B cell (primary cell): ENCODE data around the gene SLC44A3. TPM values are rescaled to one million over a fixed set of nuclear protein-coding genes. Genes with fewer than 3 reads are reported as not detected.

Experiments
- ATAC-seq: fragments of 200-7000 bp; cut with Tn5 transposase; one replicate; pipeline ENCODE4 v1.10.0; 2021; ENCODE audit warnings: low read depth, mild to moderate bottlenecking, moderate number of reproducible peaks, moderate library complexity
- CTCF ChIA-PET: fragments of 350-600 bp; sonication (Branson Sonifier 250); formaldehyde crosslinking; loops from one replicate; lab custom pipeline; 2021; ENCODE audit warnings: antibody characterized with exemption, inconsistent platforms; lab: Charles Lee
- POLR2A ChIA-PET: fragments of 350-600 bp; sonication (Branson Sonifier 250); formaldehyde crosslinking; loops from one replicate; lab custom pipeline; 2021; ENCODE audit warnings: antibody characterized with exemption; lab: Charles Lee
- DNase-seq: peaks from one replicate; pipeline ENCODE4 v3.0.0; 2013
- H2AFZ ChIP-seq: 2 replicates; pipeline ENCODE4 v1.6.1; 2012; ENCODE audit warnings: mild to moderate bottlenecking, low read depth, low read length; ENCODE audit not compliant: insufficient read depth, poor library complexity, severe bottlenecking
- H3K27ac ChIP-seq, 2 donors: 1 replicate in 1 of 2; 2 replicates in 1 of 2; pipeline ENCODE4 v1.5.1; 2012 to 2013; ENCODE audit warnings: low read length in 2 of 2, mild to moderate bottlenecking in 2 of 2, moderate library complexity in 1 of 2
- H3K27me3 ChIP-seq, 4 experiments: fragments of 200-600 bp in 1 of 4; sonication (generic) in 1 of 4; replicated peaks in 1 of 4; 1 replicate in 2 of 4; 2 replicates in 2 of 4; pipeline versions ENCODE4 v1.6.1 to v1.7.0; 2013 to 2016; ENCODE audit warnings: low read length in 3 of 4, mild to moderate bottlenecking in 2 of 4, mixed read lengths in 1 of 4, moderate library complexity in 1 of 4; ENCODE audit not compliant: insufficient read depth in 4 of 4, control insufficient read depth in 3 of 4; ENCODE audit errors: control extremely low read depth in 1 of 4
- H3K36me3 ChIP-seq, 2 experiments: replicated peaks in 1 of 2; 1 replicate in 1 of 2; 2 replicates in 1 of 2; pipeline versions ENCODE4 v1.6.1 to v1.7.1; 2013; ENCODE audit warnings: low read length in 1 of 2; ENCODE audit not compliant: insufficient read depth in 2 of 2, control insufficient read depth in 1 of 2; ENCODE audit errors: control extremely low read depth in 1 of 2, extremely low read depth in 1 of 2
- H3K4me1 ChIP-seq, 2 donors: fragments of 200-600 bp in 1 of 2; sonication (generic) in 1 of 2; 1 replicate in 1 of 2; 2 replicates in 1 of 2; pipeline versions ENCODE4 v1.5.1 to v1.6.1; 2013 to 2017; ENCODE audit warnings: low read length in 2 of 2; ENCODE audit not compliant: control insufficient read depth in 2 of 2, insufficient read depth in 2 of 2
- H3K4me2 ChIP-seq: replicated peaks from 2 replicates; pipeline ENCODE3; 2012; ENCODE audit warnings: mild to moderate bottlenecking, low read depth, low read length; ENCODE audit not compliant: poor library complexity, severe bottlenecking
- H3K4me3 ChIP-seq, 5 experiments: fragments of 200-600 bp in 1 of 5; sonication (generic) in 1 of 5; 1 replicate in 3 of 5; 2 replicates in 2 of 5; pipeline versions ENCODE4 v1.5.1 to v1.7.0; 2011 to 2016; ENCODE audit warnings: low read length in 4 of 5, mild to moderate bottlenecking in 4 of 5, low read depth in 2 of 5, control low read depth in 1 of 5, moderate library complexity in 1 of 5; ENCODE audit not compliant: insufficient read depth in 1 of 5; ENCODE audit errors: control extremely low read depth in 1 of 5, extremely low read depth in 1 of 5
- H3K79me2 ChIP-seq: fragments of 200-600 bp; sonication (generic); one replicate; pipeline ENCODE4 v1.6.0; 2016; ENCODE audit warnings: low read length; ENCODE audit not compliant: control insufficient read depth, insufficient read depth
- H3K9ac ChIP-seq: fragments of 200-600 bp; sonication (generic); 2 replicates; pipeline ENCODE4 v1.6.1; 2017; ENCODE audit warnings: mild to moderate bottlenecking, low read length, moderate library complexity
- H3K9me3 ChIP-seq, 3 donors: one replicate each; pipeline versions ENCODE4 v1.6.1 to v1.7.1; 2013; ENCODE audit warnings: low read length in 2 of 3; ENCODE audit not compliant: control insufficient read depth in 2 of 3, insufficient read depth in 1 of 3; ENCODE audit errors: control extremely low read depth in 1 of 3
- H4K20me1 ChIP-seq: 2 replicates; pipeline ENCODE4 v1.6.0; 2012; ENCODE audit warnings: mild to moderate bottlenecking, low read length; ENCODE audit not compliant: insufficient read depth, control insufficient read depth, poor library complexity, severe bottlenecking
- H3K27ac Mint-ChIP-seq: one replicate; pipeline ENCODE4 v1.8.0; 2021; ENCODE audit warnings: mixed read lengths
- H3K27me3 Mint-ChIP-seq: one replicate; pipeline ENCODE4 v1.8.0; 2021; ENCODE audit warnings: mixed read lengths
- H3K4me1 Mint-ChIP-seq: one replicate; pipeline ENCODE4 v1.8.0; 2021; ENCODE audit warnings: mixed read lengths
- H3K4me3 Mint-ChIP-seq: one replicate; pipeline ENCODE4 v1.8.0; 2021; ENCODE audit warnings: mixed read lengths
- H3K9me3 Mint-ChIP-seq: one replicate; pipeline ENCODE4 v1.8.0; 2022; ENCODE audit warnings: mixed read lengths; ENCODE audit not compliant: insufficient read depth
- EZH2 ChIP-seq: IDR thresholded peaks from 2 replicates; pipeline ENCODE4 v1.6.1; 2012; ENCODE audit warnings: borderline replicate concordance, low read depth, mild to moderate bottlenecking, moderate library complexity, low read length; ENCODE audit not compliant: insufficient read depth, poor library complexity, severe bottlenecking
- WGBS: methylation state at CpG from one replicate; pipeline ENCODE4 v1.1.5; 2013; ENCODE audit warnings: missing lambda C conversion rate; ENCODE audit not compliant: insufficient coverage; 5-methylcytosine and 5-hydroxymethylcytosine counted together
- intact Hi-C: fragments of 100-400 bp; cut with micrococcal nuclease; formaldehyde crosslinking; loops from one replicate; pipeline ENCODE4 v1.10.0; 2022
- polyA plus RNA-seq: library from polyadenylated mRNA; depleted of rRNA; stranded (reverse); fragments of >200 nt; gene quantifications from 2 replicates; pipeline ENCODE4 v1.2.3, GENCODE V29; 2012
- total RNA-seq, 2 donors: library from RNA; stranded (reverse); fragments of 120-200 nt in 1 of 2; gene quantifications; 1 replicate in 1 of 2; 2 replicates in 1 of 2; pipeline versions ENCODE4 v1.2.3 to v1.2.4, GENCODE V29; 2013 to 2022
- TF ChIP-seq, protein P1 (sequence below): fragments of 200-600 bp; IDR thresholded peaks from one replicate; pipeline ENCODE4 v1.8.0; 2022; ENCODE audit warnings: antibody characterized with exemption, mild to moderate bottlenecking

The SLC44A3 gene
- total and polyA plus RNA-seq, 2 donors (not counting 1 experiment from before 2014, with no cell fraction given), result not detected

DNA sequence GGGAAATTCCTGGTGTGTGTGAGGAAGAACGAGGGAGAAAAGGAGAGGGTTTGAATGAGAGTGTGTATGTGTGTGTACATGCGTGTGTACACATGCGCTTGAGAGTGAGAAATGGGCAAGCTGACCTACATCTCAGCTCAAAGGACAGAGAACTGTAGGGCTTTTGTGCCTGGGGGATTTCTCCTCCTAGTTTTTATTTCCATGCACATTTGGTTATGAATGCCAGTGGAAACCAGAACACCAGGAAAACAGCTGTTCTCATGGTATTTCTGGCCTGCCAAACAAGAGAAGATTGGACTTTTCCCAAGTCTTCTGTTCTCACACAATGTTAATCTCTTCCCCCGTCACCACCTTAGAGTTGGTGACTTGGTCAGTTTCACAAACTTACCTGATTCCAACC lies 45.2 kb downstream of the SLC44A3 start:
- ATAC-seq (no peak), DNase-seq (no peak)
- intact Hi-C loops, result no loop called here
- H3K27ac Mint-ChIP-seq, result no peak overlapping the region
- no peaks in the 10 kb centered on the region for H3K4me1 ChIP-seq
- 80% methylated on average over 2 of the region's 4 CpGs for WGBS
- H3K4me3 ChIP-seq, result no peak overlapping the region
- ChIA-PET POLR2A (no interaction called here), CTCF (interaction anchor here (1.3 to 5.7 kb wide), 3 partner anchors 9 to 178 kb away, joined by 4 to 38 read pairs (median 11); no protein-coding TSS in a partner anchor)
- no peak for TF ChIP-seq EZH2
- TF ChIP-seq, protein P1, sequence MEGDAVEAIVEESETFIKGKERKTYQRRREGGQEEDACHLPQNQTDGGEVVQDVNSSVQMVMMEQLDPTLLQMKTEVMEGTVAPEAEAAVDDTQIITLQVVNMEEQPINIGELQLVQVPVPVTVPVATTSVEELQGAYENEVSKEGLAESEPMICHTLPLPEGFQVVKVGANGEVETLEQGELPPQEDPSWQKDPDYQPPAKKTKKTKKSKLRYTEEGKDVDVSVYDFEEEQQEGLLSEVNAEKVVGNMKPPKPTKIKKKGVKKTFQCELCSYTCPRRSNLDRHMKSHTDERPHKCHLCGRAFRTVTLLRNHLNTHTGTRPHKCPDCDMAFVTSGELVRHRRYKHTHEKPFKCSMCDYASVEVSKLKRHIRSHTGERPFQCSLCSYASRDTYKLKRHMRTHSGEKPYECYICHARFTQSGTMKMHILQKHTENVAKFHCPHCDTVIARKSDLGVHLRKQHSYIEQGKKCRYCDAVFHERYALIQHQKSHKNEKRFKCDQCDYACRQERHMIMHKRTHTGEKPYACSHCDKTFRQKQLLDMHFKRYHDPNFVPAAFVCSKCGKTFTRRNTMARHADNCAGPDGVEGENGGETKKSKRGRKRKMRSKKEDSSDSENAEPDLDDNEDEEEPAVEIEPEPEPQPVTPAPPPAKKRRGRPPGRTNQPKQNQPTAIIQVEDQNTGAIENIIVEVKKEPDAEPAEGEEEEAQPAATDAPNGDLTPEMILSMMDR, result no peak
- no peak overlapping the region for H3K9ac ChIP-seq
- H3K27me3 ChIP-seq, result no peaks in the 10 kb centered on the region
- no peaks in the 10 kb centered on the region for H4K20me1 ChIP-seq
- peaks cover 4% of the 10 kb centered on the region for H3K27me3 Mint-ChIP-seq
- no peak overlapping the region for H3K27ac ChIP-seq
- H3K4me2 ChIP-seq, result no peak overlapping the region
- H3K9me3 Mint-ChIP-seq, result no peaks in the 10 kb centered on the region
- H3K9me3 ChIP-seq, result no peaks in the 10 kb centered on the region
- H3K4me3 Mint-ChIP-seq, result no peak overlapping the region
- no peaks in the 10 kb centered on the region for H3K36me3 ChIP-seq
- H3K4me1 Mint-ChIP-seq, result no peaks in the 10 kb centered on the region
- H3K79me2 ChIP-seq, result no peaks in the 10 kb centered on the region
- no peak overlapping the region for H2AFZ ChIP-seq

DNA sequence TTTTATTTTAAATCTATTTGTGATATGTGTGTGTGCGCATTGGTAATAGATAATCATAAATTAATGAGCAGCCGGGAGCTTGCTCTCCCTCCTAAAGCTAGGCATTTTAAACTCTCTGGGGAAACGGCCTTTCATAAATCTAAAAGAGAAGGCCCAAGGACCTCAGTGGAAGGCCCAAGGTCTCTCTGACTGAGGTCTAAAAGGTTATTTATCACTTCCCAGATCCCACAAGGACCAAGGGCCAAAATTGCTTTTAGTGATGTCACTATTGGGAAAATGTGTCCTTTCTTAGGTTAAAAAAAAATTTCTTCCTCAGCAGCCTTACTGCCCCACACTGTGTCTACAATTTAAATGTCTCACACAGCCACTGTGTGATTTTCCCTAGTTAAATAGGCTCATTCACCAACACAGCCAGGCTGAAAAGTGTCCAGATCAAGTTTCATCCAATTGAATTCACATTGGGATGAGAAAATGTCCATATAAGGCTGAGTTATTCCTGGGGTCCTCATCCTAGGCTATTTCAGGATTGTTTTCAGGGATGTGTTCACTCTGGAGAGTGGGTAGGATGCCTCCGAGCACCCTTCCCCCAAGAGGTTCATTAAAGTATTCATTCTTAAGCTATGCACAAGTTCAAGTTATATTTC lies 46.1 kb downstream of the SLC44A3 start:
- H3K27me3 Mint-ChIP-seq, result peaks cover 4% of the 10 kb centered on the region
- Histone ChIP-seq H3K27ac (no peak overlapping the region), H3K4me3 (no peak overlapping the region), H3K79me2 (no peaks in the 10 kb centered on the region), H3K27me3 (no peaks in the 10 kb centered on the region), H3K36me3 (no peaks in the 10 kb centered on the region), H3K4me1 (no peaks in the 10 kb centered on the region), H4K20me1 (no peaks in the 10 kb centered on the region), H2AFZ (no peak overlapping the region), H3K4me2 (no peak overlapping the region), H3K9ac (no peak overlapping the region), H3K9me3 (no peaks in the 10 kb centered on the region)
- intact Hi-C loops, result no loop called here
- WGBS, result no CpG with 5 or more reads among the region's 4 CpGs
- POLR2A ChIA-PET, result no interaction called here
- no peak for DNase-seq
- no peak for ATAC-seq
- no peaks in the 10 kb centered on the region for H3K9me3 Mint-ChIP-seq
- no peaks in the 10 kb centered on the region for H3K4me1 Mint-ChIP-seq
- H3K27ac Mint-ChIP-seq, result no peak overlapping the region
- CTCF ChIA-PET, result interaction anchor here (1.3 to 5.7 kb wide), 3 partner anchors 10 to 177 kb away, joined by 4 to 38 read pairs (median 11); no protein-coding TSS in a partner anchor
- TF ChIP-seq, protein P1, result no peak
- TF ChIP-seq EZH2, result no peak
- H3K4me3 Mint-ChIP-seq, result no peak overlapping the region
